NCI-H187 treated with DMSO at 0.1 percent for 48 hours (cell line): Measurements from ENCODE around the gene THRAP3.

ENCODE experiments used
- DNase-seq: peaks from one replicate; lab custom pipeline; 2025; lab: John Stamatoyannopoulos, UW

Gene THRAP3

DNA sequence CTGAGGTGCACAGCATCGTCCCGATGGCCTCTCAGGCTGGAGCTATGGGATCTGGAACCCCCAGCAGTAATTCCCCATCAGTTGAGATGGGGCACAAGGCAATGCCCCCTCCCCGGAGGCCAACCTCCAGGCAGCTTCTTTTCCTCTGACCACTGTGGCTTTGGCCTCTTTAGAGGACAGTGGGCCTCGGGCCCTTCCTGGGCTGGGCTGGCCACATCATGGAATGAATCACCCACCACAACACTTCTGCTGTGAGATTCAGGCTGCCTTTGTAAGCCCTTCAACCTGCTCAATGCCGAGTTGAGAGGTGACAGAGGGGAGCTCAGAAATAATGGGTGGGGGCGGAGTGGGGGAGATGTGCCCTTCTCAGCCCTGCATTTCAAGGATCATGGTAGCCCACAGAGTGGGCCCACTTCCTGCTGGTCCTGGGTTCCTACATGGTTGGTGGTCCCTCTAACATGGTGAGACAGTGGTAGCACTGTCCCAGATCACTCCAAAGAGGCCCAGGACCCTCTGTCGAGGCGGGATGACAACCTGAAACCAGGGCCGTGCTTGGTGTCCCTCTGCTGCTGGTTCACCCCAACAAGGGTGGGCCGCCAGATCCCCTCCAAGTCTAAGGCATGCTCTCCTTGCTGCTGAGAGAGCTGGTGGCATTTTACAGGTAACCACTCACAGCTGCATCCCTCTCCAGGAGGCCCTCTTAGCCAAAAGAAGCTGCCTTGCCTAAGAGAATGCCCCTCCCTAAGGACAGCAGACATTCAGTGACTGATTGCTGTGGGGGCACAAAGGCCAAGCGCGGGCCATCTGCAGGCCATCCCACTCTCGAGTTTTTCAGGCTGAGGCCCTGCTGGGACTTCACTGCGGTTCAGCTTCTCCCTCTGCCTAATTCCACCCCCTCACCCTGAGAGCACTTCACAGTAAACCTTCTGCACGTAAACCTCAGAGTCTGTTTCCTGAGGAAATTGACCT, 129.0 kb downstream of the THRAP3 start:
- no peak for DNase-seq

GRCh38 chr1:36354486-36354885, 130.2 kb downstream of the THRAP3 start:
- DNase-seq, result no peak
